ENCODE data around the gene ZNF700. TPM values are rescaled to one million over a fixed set of nuclear protein-coding genes. Genes with fewer than 3 reads are reported as not detected.
A peak's percentile ranks its signal among the peaks of the same experiment; 100 is the strongest.
"Not testable (repeated sequence)": the region's sequence is repeated elsewhere in the genome, so short reads cannot be mapped to it uniquely, and the experiment has no call there.

Gene ZNF700
- polyA plus RNA-seq, 3 donors = 13.1 to 25.3 (median 18.3) TPM

- DNase-seq (ENCODE audit: extremely low read depth in 1 of 11, low read depth in 9 of 11, low spot score in 4 of 11) = no peak
Measured at GRCh38 chr19:11927227-11927626, 2.3 kb downstream of the ZNF700 start.

GRCh38 chr19:11931051-11931450 lies 6.1 kb downstream of the ZNF700 start:
- no peak for DNase-seq (ENCODE audit: extremely low read depth in 1 of 11, low read depth in 9 of 11, low spot score in 4 of 11)

GRCh38 chr19:11931513-11931912 lies 6.6 kb downstream of the ZNF700 start:
- no peak for DNase-seq (ENCODE audit: extremely low read depth in 1 of 11, low read depth in 9 of 11, low spot score in 4 of 11)

GRCh38 chr19:11935829-11936228 lies 10.9 kb downstream of the ZNF700 start:
- not testable (repeated sequence) for DNase-seq (ENCODE audit: extremely low read depth in 1 of 11, low read depth in 9 of 11, low spot score in 4 of 11)

GRCh38 chr19:11938383-11938782 lies 13.5 kb downstream of the ZNF700 start:
- DNase-seq (ENCODE audit: extremely low read depth in 1 of 11, low read depth in 9 of 11, low spot score in 4 of 11) = not testable (repeated sequence)

GRCh38 chr19:11941361-11941887 lies 16.5 kb downstream of the ZNF700 start:
- DNase-seq (ENCODE audit: extremely low read depth in 1 of 11, low read depth in 9 of 11, low spot score in 4 of 11) = not testable (repeated sequence)

- DNase-seq (ENCODE audit: extremely low read depth in 1 of 11, low read depth in 9 of 11, low spot score in 4 of 11) = no peak
Measured at GRCh38 chr19:11942008-11942842, 17.3 kb downstream of the ZNF700 start.

GRCh38 chr19:11942843-11943108 lies 17.9 kb downstream of the ZNF700 start:
- no peak for DNase-seq (ENCODE audit: extremely low read depth in 1 of 11, low read depth in 9 of 11, low spot score in 4 of 11)

- no peak for DNase-seq (ENCODE audit: extremely low read depth in 1 of 11, low read depth in 9 of 11, low spot score in 4 of 11)
Measured at GRCh38 chr19:11944656-11945055, 19.7 kb downstream of the ZNF700 start.

GRCh38 chr19:11948646-11949045 lies 23.7 kb downstream of the ZNF700 start:
- DNase-seq (ENCODE audit: extremely low read depth in 1 of 11, low read depth in 9 of 11, low spot score in 4 of 11) = no peak

- no peak for DNase-seq (ENCODE audit: extremely low read depth in 1 of 11, low read depth in 9 of 11, low spot score in 4 of 11)
Measured at GRCh38 chr19:11949201-11949600, 24.3 kb downstream of the ZNF700 start.

- not testable (repeated sequence) for DNase-seq (ENCODE audit: extremely low read depth in 1 of 11, low read depth in 9 of 11, low spot score in 4 of 11)
Measured at GRCh38 chr19:11949614-11950080, 24.7 kb downstream of the ZNF700 start.

GRCh38 chr19:11950312-11950711 lies 25.4 kb downstream of the ZNF700 start:
- no peak for DNase-seq (ENCODE audit: extremely low read depth in 1 of 11, low read depth in 9 of 11, low spot score in 4 of 11)

GRCh38 chr19:11963566-11964355 lies 38.9 kb downstream of the ZNF700 start:
- peak in 8 of 11 donors; percentile 48 to 79 (median 69) for DNase-seq (ENCODE audit: extremely low read depth in 1 of 11, low read depth in 9 of 11, low spot score in 4 of 11)

- DNase-seq (ENCODE audit: extremely low read depth in 1 of 11, low read depth in 9 of 11, low spot score in 4 of 11) = no peak
Measured at GRCh38 chr19:11964496-11964857, 39.6 kb downstream of the ZNF700 start.

- DNase-seq (ENCODE audit: extremely low read depth in 1 of 11, low read depth in 9 of 11, low spot score in 4 of 11) = peak; percentile 72 to 93 (median 90)
Measured at GRCh38 chr19:11964858-11965645, 40.1 kb downstream of the ZNF700 start, which contains the start of gene ZNF763. ZNF763 (plus strand) TSS chr19:11965040; CDS start chr19:11965209, 169 bp downstream.

GRCh38 chr19:11970174-11970573 lies 45.3 kb downstream of the ZNF700 start:
- no peak for DNase-seq (ENCODE audit: extremely low read depth in 1 of 11, low read depth in 9 of 11, low spot score in 4 of 11)

- DNase-seq (ENCODE audit: extremely low read depth in 1 of 11, low read depth in 9 of 11, low spot score in 4 of 11) = no peak
Measured at GRCh38 chr19:11971041-11971440, 46.1 kb downstream of the ZNF700 start.
